ENCODE results near the gene IFT27.
A peak's percentile ranks its signal among the peaks of the same experiment; 100 is the strongest.

Gene IFT27

DNA sequence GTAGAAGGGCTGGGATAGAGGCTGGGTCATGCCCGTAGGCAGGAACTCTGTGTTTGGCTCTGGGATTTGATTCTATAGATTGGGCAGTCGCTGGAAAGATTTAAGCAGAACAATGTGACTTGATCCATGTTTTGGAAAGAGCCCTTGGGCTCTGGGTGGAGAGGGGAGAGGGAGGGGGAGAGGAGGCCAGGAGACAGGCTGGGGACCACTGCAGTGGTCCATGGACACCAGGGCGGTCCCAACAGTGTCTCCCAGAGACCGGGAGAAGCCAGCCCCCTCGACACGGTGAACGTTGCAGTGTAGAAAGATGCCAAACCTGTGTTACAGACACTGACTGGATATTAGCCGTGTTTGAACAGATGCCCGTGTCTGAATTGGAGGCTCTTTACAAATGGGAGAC lies 21.5 kb upstream of the IFT27 start:
- no peak for DNase-seq (ENCODE audit: low read depth, low spot score)

GRCh38 chr22:36796552-36797175 lies 20.7 kb upstream of the IFT27 start:
- no peak for DNase-seq (ENCODE audit: low read depth, low spot score)

GRCh38 chr22:36795633-36796032 lies 19.7 kb upstream of the IFT27 start:
- DNase-seq (ENCODE audit: low read depth, low spot score) = no peak

DNA sequence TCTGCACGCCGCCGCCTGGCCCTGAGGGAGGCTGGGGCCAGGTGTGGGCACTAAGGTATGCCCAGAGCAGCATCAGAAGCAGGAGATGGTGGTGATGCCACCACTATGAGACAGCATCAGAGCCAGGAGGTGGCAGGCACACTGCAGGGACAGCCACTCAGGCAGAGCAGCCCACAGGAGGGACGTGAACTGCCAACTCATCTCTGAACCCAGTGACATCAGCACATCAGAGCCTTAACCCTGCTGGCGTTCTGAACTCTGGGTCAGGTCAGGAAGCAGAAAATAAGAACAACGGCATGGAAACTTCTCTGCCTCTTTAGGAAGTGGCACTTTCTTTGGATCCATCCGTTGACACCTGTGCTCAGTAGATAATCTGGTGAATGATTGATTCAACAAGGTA lies 14.7 kb upstream of the IFT27 start:
- no peak for DNase-seq (ENCODE audit: low read depth, low spot score)

DNA sequence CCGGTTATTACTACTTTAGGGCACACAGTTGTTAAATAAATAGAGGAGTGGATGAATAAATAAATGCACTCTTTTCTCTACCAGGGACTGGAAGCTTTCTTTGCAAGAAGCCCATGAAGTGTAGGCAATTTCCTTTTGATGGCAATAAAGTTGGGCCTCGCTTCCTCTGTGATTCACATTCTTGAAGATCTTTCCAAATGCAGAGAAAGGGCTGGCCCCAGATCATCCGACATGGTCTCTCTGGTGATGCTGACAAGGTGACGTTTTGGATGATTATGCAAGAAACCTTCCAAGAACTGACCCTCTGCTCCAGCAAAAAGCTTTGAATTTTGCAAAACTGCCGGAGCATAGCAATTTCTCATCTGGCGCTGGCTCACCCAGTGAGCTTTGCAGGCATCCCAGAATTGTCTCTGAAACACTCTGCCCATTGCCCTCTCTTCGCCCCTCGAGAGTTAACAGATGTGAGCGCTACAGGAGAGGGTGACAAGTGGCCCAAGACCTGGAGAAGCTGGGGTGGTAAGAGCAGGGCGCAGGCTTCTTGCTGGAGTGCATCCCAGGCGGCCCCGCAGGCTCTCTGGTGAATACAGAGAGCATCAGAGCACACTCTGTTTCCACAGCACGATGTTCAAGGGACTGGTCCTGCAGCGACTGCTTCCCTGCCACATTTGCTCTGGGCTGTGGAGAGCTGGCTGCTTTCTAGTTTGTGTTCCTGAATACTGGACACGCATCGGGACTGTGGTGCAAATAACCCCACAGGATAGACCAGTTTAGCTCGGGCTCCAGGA lies 11.5 kb upstream of the IFT27 start:
- no peak for DNase-seq (ENCODE audit: low read depth, low spot score)

GRCh38 chr22:36783743-36784142 lies 7.8 kb upstream of the IFT27 start:
- DNase-seq (ENCODE audit: low read depth, low spot score) = no peak

- peak; percentile 61 for DNase-seq (ENCODE audit: low read depth, low spot score)
These were observed 6.0 kb upstream of the IFT27 start for GRCh38 chr22:36781656-36782627.

DNA sequence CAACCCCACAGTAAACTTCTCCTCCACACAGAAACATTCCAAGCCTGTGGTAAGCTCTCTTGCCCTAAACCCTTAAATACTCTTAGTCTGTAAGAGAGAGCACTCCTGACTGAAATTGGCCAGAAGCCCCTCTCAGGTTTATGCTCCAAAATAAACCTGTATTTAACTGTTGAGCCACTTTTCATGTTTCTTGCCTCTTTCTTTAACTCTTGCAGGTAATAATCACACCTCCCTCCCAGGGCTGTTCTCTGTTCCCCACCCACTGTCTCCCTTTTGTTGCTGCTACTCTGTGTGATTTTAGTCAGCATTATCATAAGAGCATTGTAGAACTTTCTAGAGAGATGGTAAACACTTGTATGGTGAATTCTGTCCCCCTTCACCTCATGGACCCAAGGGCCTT lies 2.1 kb upstream of the IFT27 start:
- no peak for DNase-seq (ENCODE audit: low read depth, low spot score)

GRCh38 chr22:36776722-36777121 lies 803 bp upstream of the IFT27 start:
- DNase-seq (ENCODE audit: low read depth, low spot score) = no peak

DNA sequence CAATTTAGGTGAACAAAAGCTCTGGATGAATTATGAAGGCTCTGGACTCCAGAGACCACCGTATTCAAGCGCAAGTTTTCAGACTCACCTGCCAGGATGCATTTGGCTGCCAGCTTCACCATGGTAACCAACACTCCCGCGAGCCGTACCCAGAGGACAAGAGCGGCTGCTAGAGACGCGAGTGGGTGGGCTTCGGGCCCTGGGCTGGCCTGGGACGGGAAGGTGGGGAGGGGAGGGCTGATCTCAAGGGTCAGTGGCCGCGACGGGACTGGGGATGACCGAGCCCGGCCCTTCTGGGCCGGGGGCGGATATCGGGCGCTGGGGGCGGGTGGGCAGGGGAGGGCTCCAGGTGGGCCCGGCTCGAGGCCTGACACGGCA lies 344 bp downstream of the IFT27 start:
- no peak for DNase-seq (ENCODE audit: low read depth, low spot score)

DNA sequence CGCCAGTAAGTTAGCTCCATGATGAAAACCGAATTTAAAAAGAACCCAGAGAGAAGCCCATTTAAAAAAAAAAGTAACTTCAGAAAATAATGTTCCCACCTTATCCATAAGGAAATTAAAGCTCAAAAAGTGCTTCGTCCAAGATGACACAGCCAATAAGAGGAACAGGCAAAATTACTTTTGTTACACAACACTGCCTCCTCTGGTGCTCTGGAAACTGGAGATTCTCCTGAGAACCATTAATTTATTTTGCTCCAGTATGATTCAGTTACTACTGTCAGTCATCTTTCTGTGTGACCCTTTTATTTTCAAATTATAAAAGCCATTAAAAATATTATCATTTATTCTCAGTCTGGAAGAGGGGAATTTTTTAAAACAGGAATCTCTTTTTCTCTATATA lies 2.0 kb downstream of the IFT27 start:
- DNase-seq (ENCODE audit: low read depth, low spot score) = no peak

DNA sequence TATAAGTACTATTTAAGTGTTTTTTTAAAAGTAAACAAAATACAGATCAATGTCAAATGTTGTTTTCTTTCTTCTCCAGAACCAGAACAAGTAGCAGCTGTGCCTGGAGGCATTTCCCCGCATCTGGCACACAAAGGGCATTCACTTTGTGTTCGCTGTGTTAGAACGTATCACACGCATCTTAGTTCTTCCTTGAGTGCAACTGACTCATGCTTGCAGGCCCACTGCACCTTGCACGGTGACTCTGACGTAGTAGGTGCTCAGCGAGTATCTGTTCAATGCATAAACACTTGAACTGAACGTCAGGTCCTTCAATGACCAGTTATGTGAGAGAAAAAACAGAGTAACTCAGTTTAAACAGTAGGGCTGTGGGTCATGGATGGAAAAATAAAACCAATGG lies 3.5 kb downstream of the IFT27 start:
- DNase-seq (ENCODE audit: low read depth, low spot score) = no peak

- no peak for DNase-seq (ENCODE audit: low read depth, low spot score)
These were observed 4.4 kb downstream of the IFT27 start for GRCh38 chr22:36771356-36772063.

- DNase-seq (ENCODE audit: low read depth, low spot score) = no peak
These were observed 5.2 kb downstream of the IFT27 start for GRCh38 chr22:36770513-36771231.

DNA sequence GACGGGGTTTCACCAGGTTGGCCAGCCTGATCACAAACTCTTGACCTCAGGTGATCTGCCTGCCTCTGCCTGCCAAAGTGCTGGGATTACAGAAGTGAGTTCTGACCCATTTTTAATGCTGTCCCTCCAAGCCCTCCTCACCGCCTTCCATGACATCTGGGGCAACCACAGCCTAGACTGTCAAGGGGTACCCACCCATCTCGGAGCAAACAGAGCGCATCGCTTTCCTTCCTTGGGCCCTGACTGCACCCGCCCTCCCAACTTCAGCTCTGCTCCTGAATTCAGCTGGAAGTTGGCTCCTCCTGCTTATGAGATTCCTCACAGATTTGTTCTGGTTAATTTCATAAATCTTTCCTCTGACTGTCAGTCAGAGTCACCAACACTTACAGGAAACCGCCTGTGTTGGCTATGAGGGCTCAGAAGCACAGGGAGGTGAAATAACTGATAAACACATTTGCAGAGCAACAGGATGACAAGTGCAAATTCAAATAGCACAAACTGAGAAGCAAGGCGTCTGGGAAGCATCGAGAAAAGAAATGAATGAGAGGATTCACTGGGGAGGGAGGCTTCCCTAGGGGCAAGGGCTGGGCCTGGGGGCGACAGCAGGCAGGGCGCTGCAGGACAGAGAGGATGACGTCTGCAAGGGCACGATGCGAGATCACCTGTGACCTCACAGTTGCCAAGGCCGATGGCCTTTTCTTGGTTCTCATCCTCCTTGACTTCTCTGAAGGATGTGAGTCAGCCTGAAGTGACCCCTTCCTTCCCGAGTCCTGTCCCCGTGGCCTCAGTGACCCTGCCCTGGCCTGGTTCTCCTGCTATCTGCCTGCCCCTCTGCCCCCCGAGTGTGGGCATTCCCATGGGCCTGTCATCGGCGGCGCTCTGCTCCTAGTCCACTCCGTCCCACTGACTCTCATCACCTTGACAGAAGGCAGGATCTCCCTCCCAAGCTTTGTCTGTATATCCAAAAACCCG lies 6.1 kb downstream of the IFT27 start:
- DNase-seq (ENCODE audit: low read depth, low spot score) = no peak

DNA sequence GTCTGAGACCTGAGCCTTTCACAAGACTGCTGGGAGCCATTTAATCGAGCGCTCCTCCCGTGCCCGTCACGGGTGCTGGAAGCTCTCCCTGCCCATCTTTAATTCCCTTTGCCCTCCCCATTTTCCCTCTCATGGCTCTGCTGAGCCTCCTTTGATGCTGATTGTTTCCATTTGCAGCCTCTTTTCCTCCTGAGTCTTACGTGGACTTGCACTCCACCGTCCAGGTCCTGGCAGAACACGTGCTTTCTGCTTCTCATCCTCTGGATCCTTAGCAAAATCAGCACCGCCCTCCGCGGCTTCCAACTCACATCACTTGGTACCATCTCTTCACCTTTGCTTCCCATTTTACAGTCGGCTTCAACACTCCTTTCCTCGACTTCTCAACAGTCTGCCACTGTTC lies 7.3 kb downstream of the IFT27 start:
- DNase-seq (ENCODE audit: low read depth, low spot score) = no peak

- no peak for DNase-seq (ENCODE audit: low read depth, low spot score)
These were observed 7.8 kb downstream of the IFT27 start for GRCh38 chr22:36768141-36768540.

GRCh38 chr22:36767035-36767775 lies 8.7 kb downstream of the IFT27 start:
- DNase-seq (ENCODE audit: low read depth, low spot score) = no peak

DNA sequence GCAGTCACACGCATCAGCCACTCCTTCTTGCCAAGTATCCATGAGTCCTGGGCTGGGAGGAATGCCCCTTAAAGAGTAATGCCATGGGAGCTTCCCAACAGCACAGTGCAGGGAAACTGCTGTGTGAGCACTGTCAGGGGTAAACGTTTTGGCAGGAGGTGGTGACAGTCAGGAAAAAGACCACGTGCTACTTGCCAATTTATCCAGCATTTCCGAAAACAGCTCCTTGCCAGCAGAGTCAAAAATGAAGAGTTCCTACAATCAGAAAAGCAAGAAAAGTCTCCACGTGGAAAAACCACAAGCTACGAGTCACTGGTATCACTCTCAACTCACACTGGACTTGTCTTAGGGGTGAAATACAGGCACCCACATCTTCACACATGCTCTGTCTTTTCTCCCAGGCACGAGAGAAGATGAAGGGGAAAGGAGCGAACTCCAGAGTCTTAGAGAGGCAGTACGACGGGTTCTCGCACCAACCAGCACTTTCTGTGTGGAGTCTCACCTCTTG lies 9.9 kb downstream of the IFT27 start:
- DNase-seq (ENCODE audit: low read depth, low spot score) = no peak
